Choroid plexus epithelial cell (primary cell): Measurements from ENCODE around the gene FAM111A.

Experiments
- DNase-seq: peaks from one replicate; pipeline ENCODE4 v3.0.0-alpha.2; 2010; ENCODE audit warnings: low read depth
- H3K4me3 ChIP-seq: 2 replicates; pipeline ENCODE4 v1.5.1; 2011; ENCODE audit warnings: low read depth, mild to moderate bottlenecking, control low read depth, low read length, moderate library complexity
- TF ChIP-seq, protein P1 (sequence below): conservative IDR thresholded peaks from 2 replicates; pipeline ENCODE4 v1.5.1; 2011; ENCODE audit warnings: low read depth, mild to moderate bottlenecking, control low read depth, inconsistent platforms, low read length, moderate library complexity

Gene FAM111A

DNA sequence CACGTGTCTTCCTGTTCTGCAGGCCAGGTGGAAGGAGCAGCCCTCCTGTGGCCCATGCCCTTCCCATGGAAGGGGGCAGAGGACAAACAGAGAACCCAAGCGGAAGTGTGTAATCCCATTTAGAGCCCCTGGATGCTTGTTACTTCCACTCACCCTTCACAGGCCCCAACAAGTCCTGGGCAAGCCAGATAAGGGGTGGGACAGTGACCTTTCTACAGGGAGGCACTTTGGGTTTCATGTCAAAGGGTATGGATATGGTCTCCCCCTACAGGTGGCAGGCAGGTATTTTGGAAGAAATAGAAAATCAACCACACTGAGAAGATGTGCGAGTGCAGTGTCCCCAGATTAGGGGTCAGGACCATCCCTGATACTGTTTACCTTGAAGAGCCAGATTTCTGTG lies 58.7 kb downstream of the FAM111A start:
- no peak overlapping the region for H3K4me3 ChIP-seq
- DNase-seq = no peak
- TF ChIP-seq, protein P1, sequence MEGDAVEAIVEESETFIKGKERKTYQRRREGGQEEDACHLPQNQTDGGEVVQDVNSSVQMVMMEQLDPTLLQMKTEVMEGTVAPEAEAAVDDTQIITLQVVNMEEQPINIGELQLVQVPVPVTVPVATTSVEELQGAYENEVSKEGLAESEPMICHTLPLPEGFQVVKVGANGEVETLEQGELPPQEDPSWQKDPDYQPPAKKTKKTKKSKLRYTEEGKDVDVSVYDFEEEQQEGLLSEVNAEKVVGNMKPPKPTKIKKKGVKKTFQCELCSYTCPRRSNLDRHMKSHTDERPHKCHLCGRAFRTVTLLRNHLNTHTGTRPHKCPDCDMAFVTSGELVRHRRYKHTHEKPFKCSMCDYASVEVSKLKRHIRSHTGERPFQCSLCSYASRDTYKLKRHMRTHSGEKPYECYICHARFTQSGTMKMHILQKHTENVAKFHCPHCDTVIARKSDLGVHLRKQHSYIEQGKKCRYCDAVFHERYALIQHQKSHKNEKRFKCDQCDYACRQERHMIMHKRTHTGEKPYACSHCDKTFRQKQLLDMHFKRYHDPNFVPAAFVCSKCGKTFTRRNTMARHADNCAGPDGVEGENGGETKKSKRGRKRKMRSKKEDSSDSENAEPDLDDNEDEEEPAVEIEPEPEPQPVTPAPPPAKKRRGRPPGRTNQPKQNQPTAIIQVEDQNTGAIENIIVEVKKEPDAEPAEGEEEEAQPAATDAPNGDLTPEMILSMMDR = peak; percentile 22
